Pancreas (tissue), 10 donors: Measurements from ENCODE around the gene OBSCN. TPM values are rescaled to one million over a fixed set of nuclear protein-coding genes. Genes with fewer than 3 reads are reported as not detected.

Experiments used
- ATAC-seq, 4 donors: fragments of 200-7000 bp; cut with Tn5 transposase; one replicate each; pipeline versions ENCODE4 v1.8.0 to v1.9.1; 2020; ENCODE audit warnings: mild to moderate bottlenecking in 4 of 4, moderate library complexity in 4 of 4
- DNase-seq, 6 donors: peaks; one replicate each; pipeline ENCODE4 v3.0.0-alpha.2; 2020
- FAIRE-seq: peaks from 2 replicates; lab custom pipeline; 2012; peaks lifted over from hg19 to GRCh38; lab: Jason Lieb, UNC
- H3K27ac ChIP-seq, 4 donors: fragments of 200-600 bp; sonication (generic); 1 replicate in 3 of 4; 2 replicates in 1 of 4; pipeline versions ENCODE4 v1.5.0 to v1.8.0; 2020
- H3K27me3 ChIP-seq, 4 donors: fragments of 200-600 bp; one replicate each; pipeline ENCODE4 v1.8.0; 2021
- H3K36me3 ChIP-seq, 3 donors: fragments of 200-600 bp; sonication (generic) in 1 of 3; one replicate each; pipeline versions ENCODE4 v1.5.0 to v1.8.0; 2020 to 2021
- H3K4me1 ChIP-seq, 3 donors: fragments of 200-600 bp; one replicate each; pipeline ENCODE4 v1.8.0; 2021
- H3K4me3 ChIP-seq, 4 donors: fragments of 200-600 bp; sonication (generic) in 2 of 4; one replicate each; pipeline versions ENCODE4 v1.5.0 to v1.8.0; 2020 to 2021
- H3K9me3 ChIP-seq, 4 donors: fragments of 200-600 bp; one replicate each; pipeline ENCODE4 v1.8.0; 2021
- CTCF ChIP-seq, 4 donors: fragments of 200-600 bp; sonication (generic) in 3 of 4; IDR thresholded peaks; one replicate each; pipeline versions ENCODE4 v1.5.0 to v1.8.0; 2021; ENCODE audit warnings: antibody characterized with exemption in 4 of 4
- WGBS, 2 donors: extraction: QIAGEN DNeasy Blood & Tissue Kit; methylation state at CpG; one replicate each; pipeline ENCODE4 v1.1.7; 2013; 5-methylcytosine and 5-hydroxymethylcytosine counted together
- intact Hi-C, 3 donors: fragments of 100-400 bp; cut with DNase I; formaldehyde crosslinking; loops; one replicate each; pipeline versions ENCODE4 v1.11.1 to v1.14.2; 2022
- polyA plus RNA-seq, 2 donors: library from polyadenylated mRNA; stranded (reverse); fragments of 200-250 nt; gene quantifications; one replicate each; pipeline ENCODE4 v1.2.3, GENCODE V29; 2013
- total RNA-seq, 6 donors: library from RNA; stranded (reverse); fragmentation: NEBNext Ultra II Directional in 4 of 6; extraction: Animal tissue kit (Norgen Biotek cat#: 25700) in 4 of 6; gene quantifications; one replicate each; pipeline versions ENCODE4 v1.2.1 to v1.2.4, GENCODE V29; 2021 to 2023
- donor health status: healthy with polysubstance abuse.
- donor health status: DM: no; HTN: no; CAD: no; lungs with moderate emphysema.
- donor health status: DM: no; HTN: no; CAD: no.
- donor health status: control.
- donor health status: control.
- donor health status: Bipolar disorder and iron deficiency.
- donor health status: DM: yes; HTN: yes; CAD: no.
- donor health status: DM: no; HTN: no; CAD: no.
- donor health status: DM: no; HTN: no; CAD: no.
- donor health status: DM: yes; HTN: yes; CAD: no.

The OBSCN gene
- total and polyA plus RNA-seq, 8 donors = 7.9 to 61.4 (median 11.3) TPM

GRCh38 chr1:228400692-228401454 lies 193.0 kb downstream of the OBSCN start:
- Histone ChIP-seq H3K27me3 (no peaks in the 10 kb centered on the region), H3K9me3 (no peaks in the 10 kb centered on the region), H3K4me3 (no peak overlapping the region), H3K27ac (no peak overlapping the region), H3K4me1 (peaks cover 0 to 18% (median 11%) of the 10 kb centered on the region in 3 donors), H3K36me3 (peaks cover 0 to 19% (median 4%) of the 10 kb centered on the region in 3 donors)
- WGBS, 2 donors = 90 to 91% methylated on average over 19 of the region's 19 CpGs
- FAIRE-seq (no peak), DNase-seq (peak in 1 of 6 donors; percentile 41), ATAC-seq (no peak)
- no peak for TF ChIP-seq CTCF (IDR thresholded peaks at IDR 0.05)
- intact Hi-C loops = no loop called here

- H3K4me1 ChIP-seq = peaks cover 0 to 18% (median 11%) of the 10 kb centered on the region in 3 donors
Observed at GRCh38 chr1:228401782-228402640, 194.2 kb downstream of the OBSCN start.

GRCh38 chr1:228402641-228403025 lies 194.8 kb downstream of the OBSCN start:
- H3K4me3 ChIP-seq = no peak overlapping the region
- DNase-seq = no peak
- H3K36me3 ChIP-seq = peaks cover 0 to 7% (median 4%) of the 10 kb centered on the region in 3 donors
- H3K9me3 ChIP-seq = no peaks in the 10 kb centered on the region
- WGBS, 2 donors = 92 to 98% methylated on average over 5 of the region's 5 CpGs
- H3K27me3 ChIP-seq = no peaks in the 10 kb centered on the region
- intact Hi-C loops = no loop called here
- no peak for ATAC-seq
- no peak overlapping the region for H3K27ac ChIP-seq
- H3K4me1 ChIP-seq = peaks cover 0 to 18% (median 11%) of the 10 kb centered on the region in 3 donors
- FAIRE-seq = no peak
- no peak for TF ChIP-seq CTCF (IDR thresholded peaks at IDR 0.05)

More at GRCh38 chr1:228401782-228402640, 194.2 kb downstream of the OBSCN start:
- H3K27me3 ChIP-seq = no peaks in the 10 kb centered on the region
- no peak for FAIRE-seq
- 92 to 93% methylated on average over 14 of the region's 14 CpGs for WGBS, 2 donors
- H3K4me3 ChIP-seq = no peak overlapping the region
- no peaks in the 10 kb centered on the region for H3K9me3 ChIP-seq
- H3K27ac ChIP-seq = no peak overlapping the region
- intact Hi-C loops = no loop called here
- no peak for ATAC-seq
- no peak for TF ChIP-seq CTCF (IDR thresholded peaks at IDR 0.05)
- peak in 1 of 6 donors; percentile 46 for DNase-seq
- H3K36me3 ChIP-seq = peaks cover 0 to 7% (median 4%) of the 10 kb centered on the region in 3 donors

- 92 to 98% methylated on average over 9 of the region's 9 CpGs for WGBS, 2 donors
- intact Hi-C loops = no loop called here
Observed at GRCh38 chr1:228403231-228403631, 195.4 kb downstream of the OBSCN start.

More at GRCh38 chr1:228403231-228403631, 195.4 kb downstream of the OBSCN start:
- Histone ChIP-seq H3K9me3 (no peaks in the 10 kb centered on the region), H3K27ac (no peak overlapping the region), H3K4me3 (no peak overlapping the region), H3K27me3 (no peaks in the 10 kb centered on the region), H3K36me3 (peaks cover 0 to 7% (median 4%) of the 10 kb centered on the region in 3 donors), H3K4me1 (peaks cover 0 to 18% (median 11%) of the 10 kb centered on the region in 3 donors)
- DNase-seq (no peak), FAIRE-seq (no peak), ATAC-seq (no peak)
- no peak for TF ChIP-seq CTCF (IDR thresholded peaks at IDR 0.05)
